ENCODE results near the gene ATP5PD. TPM values are rescaled to one million over a fixed set of nuclear protein-coding genes. Genes with fewer than 3 reads are reported as not detected.

ATP5PD gene
- total RNA-seq, 1 donor from 2014 or later = 239 TPM

DNA sequence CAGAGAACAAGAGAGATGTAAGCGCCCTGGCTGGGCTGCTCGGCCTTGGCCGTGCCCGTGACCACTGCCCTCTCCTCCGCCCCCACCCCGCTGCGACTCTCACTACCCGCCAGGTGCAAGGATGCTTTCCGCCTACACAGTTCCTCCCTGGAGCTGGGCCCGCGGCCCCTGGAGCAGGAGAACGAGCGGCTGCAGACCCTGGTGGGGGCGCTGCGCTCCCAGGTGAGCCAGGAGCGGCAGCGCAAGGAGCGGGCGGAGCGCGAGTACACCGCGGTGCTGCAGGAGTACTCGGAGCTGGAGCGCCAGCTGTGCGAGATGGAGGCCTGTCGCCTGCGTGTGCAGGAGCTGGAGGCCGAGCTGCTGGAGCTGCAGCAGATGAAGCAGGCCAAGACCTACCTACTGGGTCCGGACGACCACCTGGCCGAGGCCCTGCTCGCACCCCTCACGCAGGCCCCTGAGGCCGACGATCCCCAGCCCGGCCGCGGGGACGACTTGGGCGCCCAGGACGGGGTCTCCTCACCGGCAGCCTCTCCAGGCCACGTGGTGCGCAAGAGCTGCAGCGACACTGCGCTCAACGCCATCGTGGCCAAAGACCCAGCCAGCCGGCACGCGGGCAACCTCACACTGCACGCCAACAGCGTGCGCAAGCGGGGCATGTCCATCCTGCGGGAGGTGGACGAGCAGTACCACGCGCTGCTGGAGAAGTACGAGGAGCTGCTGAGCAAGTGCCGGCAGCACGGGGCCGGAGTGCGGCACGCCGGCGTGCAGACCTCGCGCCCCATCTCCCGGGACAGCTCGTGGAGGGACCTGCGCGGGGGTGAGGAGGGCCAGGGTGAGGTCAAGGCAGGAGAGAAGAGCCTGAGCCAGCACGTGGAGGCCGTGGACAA, 43.5 kb downstream of the ATP5PD start:
- TF ChIP-seq EZH2 (IDR thresholded peaks at IDR 0.05; ENCODE audit: insufficient read depth, low read length) (no peak), CTCF (IDR thresholded peaks at IDR 0.05; ENCODE audit: insufficient read depth, low read depth, low read length) (no peak)
- FAIRE-seq = no peak
- no peak overlapping the region for H3K4me3 Mint-ChIP-seq (ENCODE audit: unreplicated experiment)
- no peak for DNase-seq (ENCODE audit: low read depth)
- no peaks in the 10 kb centered on the region for H3K9me3 Mint-ChIP-seq (ENCODE audit: unreplicated experiment)
- Histone ChIP-seq H3K9ac (ENCODE audit: low read length) (no peak overlapping the region), H3K4me1 (ENCODE audit: insufficient read depth, low read length) (no peaks in the 10 kb centered on the region), H3K79me2 (ENCODE audit: insufficient read depth, low read length) (peaks cover 14% of the 10 kb centered on the region), H3K27me3 (ENCODE audit: insufficient read depth, low read length) (no peaks in the 10 kb centered on the region), H3K4me2 (ENCODE audit: low read length) (no peak overlapping the region), H4K20me1 (ENCODE audit: insufficient read depth, low read length) (peaks cover 34% of the 10 kb centered on the region), H3K4me3 (ENCODE audit: insufficient read depth, low read depth, low read length) (no peak overlapping the region), H3K36me3 (ENCODE audit: insufficient read depth, low read length) (peaks cover 13% of the 10 kb centered on the region), H3K9me3 (ENCODE audit: insufficient read depth, low read depth, low read length) (no peaks in the 10 kb centered on the region), H2AFZ (ENCODE audit: low read depth, low read length) (no peak overlapping the region), H3K27ac (ENCODE audit: low read depth, low read length) (no peak overlapping the region)
- peaks cover 7% of the 10 kb centered on the region for H3K4me1 Mint-ChIP-seq (ENCODE audit: low read depth, unreplicated experiment)
- no peak overlapping the region for H3K27ac Mint-ChIP-seq (ENCODE audit: unreplicated experiment)
- no peaks in the 10 kb centered on the region for H3K27me3 Mint-ChIP-seq (ENCODE audit: low read depth, unreplicated experiment)
- H3K36me3 Mint-ChIP-seq (ENCODE audit: low read depth, unreplicated experiment) = peaks cover 18% of the 10 kb centered on the region

GRCh38 chr17:75001915-75002843, 44.6 kb downstream of the ATP5PD start:
- TF ChIP-seq CTCF (IDR thresholded peaks at IDR 0.05; ENCODE audit: insufficient read depth, low read depth, low read length) (no peak), EZH2 (IDR thresholded peaks at IDR 0.05; ENCODE audit: insufficient read depth, low read length) (no peak)
- H3K4me3 Mint-ChIP-seq (ENCODE audit: unreplicated experiment) = no peak overlapping the region
- H3K4me3 ChIP-seq (ENCODE audit: insufficient read depth, low read depth, low read length) = no peak overlapping the region
- H2AFZ ChIP-seq (ENCODE audit: low read depth, low read length) = no peak overlapping the region
- no peaks in the 10 kb centered on the region for H3K9me3 ChIP-seq (ENCODE audit: insufficient read depth, low read depth, low read length)
- peaks cover 13% of the 10 kb centered on the region for H3K36me3 ChIP-seq (ENCODE audit: insufficient read depth, low read length)
- H3K27me3 ChIP-seq (ENCODE audit: insufficient read depth, low read length) = no peaks in the 10 kb centered on the region
- H3K79me2 ChIP-seq (ENCODE audit: insufficient read depth, low read length) = peaks cover 22% of the 10 kb centered on the region
- no peak overlapping the region for H3K9ac ChIP-seq (ENCODE audit: low read length)
- H3K27ac ChIP-seq (ENCODE audit: low read depth, low read length) = no peak overlapping the region
- no peaks in the 10 kb centered on the region for H3K27me3 Mint-ChIP-seq (ENCODE audit: low read depth, unreplicated experiment)
- no peak for DNase-seq (ENCODE audit: low read depth)
- FAIRE-seq = no peak
- peaks cover 42% of the 10 kb centered on the region for H4K20me1 ChIP-seq (ENCODE audit: insufficient read depth, low read length)
- H3K4me2 ChIP-seq (ENCODE audit: low read length) = no peak overlapping the region
- no peak overlapping the region for H3K27ac Mint-ChIP-seq (ENCODE audit: unreplicated experiment)
- H3K36me3 Mint-ChIP-seq (ENCODE audit: low read depth, unreplicated experiment) = peaks cover 16% of the 10 kb centered on the region
- peaks cover 8% of the 10 kb centered on the region for H3K4me1 Mint-ChIP-seq (ENCODE audit: low read depth, unreplicated experiment)
- no peaks in the 10 kb centered on the region for H3K4me1 ChIP-seq (ENCODE audit: insufficient read depth, low read length)
- no peaks in the 10 kb centered on the region for H3K9me3 Mint-ChIP-seq (ENCODE audit: unreplicated experiment)

Data from astrocyte (in vitro differentiated cells and primary cell).